ENCODE measurements around the gene PEX7. TPM values are rescaled to one million over a fixed set of nuclear protein-coding genes. Genes with fewer than 3 reads are reported as not detected.
"Not testable (repeated sequence)": the region's sequence is repeated elsewhere in the genome, so short reads cannot be mapped to it uniquely, and the experiment has no call there.

PEX7 gene
- total RNA-seq, 1 donor from 2014 or later: 2.5 TPM

DNA sequence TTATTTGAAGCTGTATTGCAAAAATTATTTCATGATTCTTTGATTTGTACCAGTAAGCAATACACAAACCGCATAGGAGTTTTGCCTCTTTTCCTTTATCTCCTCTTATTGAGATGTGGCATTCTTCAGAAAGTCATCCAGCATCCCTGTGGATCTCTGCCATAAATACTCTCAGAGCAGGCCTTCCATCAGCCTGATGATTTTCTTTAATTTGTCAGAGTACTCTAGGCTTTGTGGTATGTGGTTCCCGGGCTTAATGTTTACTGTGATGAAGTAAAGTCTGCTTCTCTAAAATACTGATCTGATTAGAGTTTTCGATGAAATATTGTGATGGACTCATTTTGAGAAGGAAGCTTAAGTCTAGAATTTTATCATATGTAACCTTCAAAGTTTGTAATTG lies 68.6 kb downstream of the PEX7 start:
- intact Hi-C loops (cut with micrococcal nuclease): no loop called here

DNA sequence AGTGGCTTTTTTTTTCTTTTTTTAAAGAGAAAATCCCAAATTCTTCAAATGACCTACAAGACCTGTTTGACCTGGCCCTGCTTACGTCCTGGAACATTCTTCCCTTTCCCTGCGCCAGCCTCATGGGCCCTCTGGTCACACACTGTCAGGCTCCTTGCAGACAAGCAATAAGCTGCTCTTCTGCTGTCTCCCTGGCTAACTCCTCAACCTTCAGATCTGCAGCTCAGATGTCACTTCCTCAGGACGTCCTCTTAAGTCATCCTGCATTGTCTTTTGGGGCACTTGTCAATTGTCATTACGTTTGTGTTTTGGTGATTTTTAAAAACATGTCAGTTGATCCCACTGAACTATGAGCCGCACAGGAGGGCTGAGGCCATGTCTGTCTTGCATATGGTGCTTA lies 70.8 kb downstream of the PEX7 start:
- intact Hi-C loops (cut with micrococcal nuclease): no loop called here

GRCh38 chr6:136895901-136896300 lies 73.5 kb downstream of the PEX7 start:
- intact Hi-C loops (cut with micrococcal nuclease): no loop called here

GRCh38 chr6:136897071-136897470 lies 74.7 kb downstream of the PEX7 start:
- intact Hi-C loops (cut with micrococcal nuclease): no loop called here

- intact Hi-C loops (cut with micrococcal nuclease): no loop called here
Observed at GRCh38 chr6:136901212-136901784, 78.9 kb downstream of the PEX7 start.

DNA sequence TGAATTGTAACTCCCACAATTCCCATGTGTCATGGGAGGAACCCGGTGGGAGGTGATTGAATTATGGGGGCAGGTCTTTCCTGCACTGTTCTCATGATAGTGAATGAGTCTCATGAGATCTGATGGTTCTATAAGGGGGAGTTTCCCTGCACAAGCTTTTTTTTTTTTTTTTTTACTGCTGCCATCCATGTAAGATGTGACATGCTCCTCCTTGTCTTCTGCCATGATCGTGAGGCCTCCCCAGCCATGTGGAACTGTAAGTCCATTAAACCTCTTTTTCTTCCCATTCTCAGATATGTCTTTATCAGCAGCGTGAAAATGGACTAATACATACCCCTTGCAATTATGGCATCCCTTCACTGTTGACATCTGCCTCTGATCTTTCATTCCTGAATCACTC lies 82.1 kb downstream of the PEX7 start:
- intact Hi-C loops (cut with micrococcal nuclease): not testable (repeated sequence)

- intact Hi-C loops (cut with micrococcal nuclease): no loop called here
Observed at GRCh38 chr6:136914947-136915346, 92.6 kb downstream of the PEX7 start.

GRCh38 chr6:136918706-136919105 lies 96.3 kb downstream of the PEX7 start:
- intact Hi-C loops (cut with micrococcal nuclease): no loop called here

DNA sequence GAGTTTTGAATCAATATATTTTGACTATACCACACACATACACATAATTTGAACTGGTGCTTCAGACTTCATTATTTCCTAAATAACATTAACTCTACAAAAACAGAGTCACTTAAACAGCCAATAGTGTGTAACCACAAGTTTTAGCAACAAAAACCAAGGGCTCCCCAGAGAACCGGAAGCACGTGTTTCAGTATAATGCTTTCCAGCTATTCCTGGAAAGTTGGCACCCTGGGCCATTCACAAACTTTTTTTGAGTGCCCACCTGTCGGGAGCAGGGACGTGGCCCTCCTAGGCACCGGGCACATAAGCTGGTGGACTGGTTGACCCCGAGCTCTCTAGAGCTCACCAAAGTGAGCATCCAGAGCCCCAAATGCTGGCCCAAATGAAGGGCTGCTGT lies 97.8 kb downstream of the PEX7 start:
- intact Hi-C loops (cut with micrococcal nuclease): loop anchor here (5.0 kb wide), 1 partner anchor 567 kb away; no protein-coding TSS in a partner anchor

DNA sequence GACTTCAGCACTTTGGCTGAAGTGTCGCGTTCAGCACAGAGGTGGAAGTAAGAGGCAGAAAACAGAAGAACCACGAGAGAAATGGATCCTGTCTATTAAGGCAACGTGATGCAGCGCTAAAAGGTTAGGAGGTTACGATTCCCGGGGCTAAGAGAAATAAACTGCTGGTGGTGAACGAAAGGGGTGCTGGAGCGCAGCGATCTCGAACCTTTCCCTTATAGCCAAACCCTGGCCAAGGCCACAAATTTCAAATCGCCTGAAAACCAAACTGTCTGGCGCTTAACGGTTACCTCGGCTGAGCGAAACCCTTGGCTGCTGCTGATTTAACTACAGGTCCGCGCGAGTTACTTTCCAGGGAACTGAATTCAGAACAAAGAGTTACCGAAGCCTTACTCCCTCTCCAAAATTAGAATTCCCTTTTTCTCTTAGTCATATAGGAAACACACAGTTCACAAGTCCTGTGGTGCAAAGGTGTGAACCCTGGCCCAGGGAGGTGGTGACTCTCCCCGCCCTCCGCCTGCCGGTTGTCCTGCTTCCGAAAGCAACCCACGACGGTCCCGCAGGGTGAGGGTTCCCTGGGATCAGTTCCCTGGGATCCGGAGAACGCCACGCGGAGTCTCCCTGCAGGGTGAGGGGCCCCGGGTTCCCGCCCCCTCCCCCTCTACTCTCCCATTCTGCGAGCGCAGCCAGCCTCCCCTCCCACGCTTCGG lies 98.4 kb downstream of the PEX7 start:
- intact Hi-C loops (cut with micrococcal nuclease): loop anchor here (5.0 kb wide), 1 partner anchor 566 kb away; no protein-coding TSS in a partner anchor

- intact Hi-C loops (cut with micrococcal nuclease): loop anchor here (5.0 kb wide), 1 partner anchor 566 kb away; no protein-coding TSS in a partner anchor
Observed at GRCh38 chr6:136921381-136921935, 99.1 kb downstream of the PEX7 start.

DNA sequence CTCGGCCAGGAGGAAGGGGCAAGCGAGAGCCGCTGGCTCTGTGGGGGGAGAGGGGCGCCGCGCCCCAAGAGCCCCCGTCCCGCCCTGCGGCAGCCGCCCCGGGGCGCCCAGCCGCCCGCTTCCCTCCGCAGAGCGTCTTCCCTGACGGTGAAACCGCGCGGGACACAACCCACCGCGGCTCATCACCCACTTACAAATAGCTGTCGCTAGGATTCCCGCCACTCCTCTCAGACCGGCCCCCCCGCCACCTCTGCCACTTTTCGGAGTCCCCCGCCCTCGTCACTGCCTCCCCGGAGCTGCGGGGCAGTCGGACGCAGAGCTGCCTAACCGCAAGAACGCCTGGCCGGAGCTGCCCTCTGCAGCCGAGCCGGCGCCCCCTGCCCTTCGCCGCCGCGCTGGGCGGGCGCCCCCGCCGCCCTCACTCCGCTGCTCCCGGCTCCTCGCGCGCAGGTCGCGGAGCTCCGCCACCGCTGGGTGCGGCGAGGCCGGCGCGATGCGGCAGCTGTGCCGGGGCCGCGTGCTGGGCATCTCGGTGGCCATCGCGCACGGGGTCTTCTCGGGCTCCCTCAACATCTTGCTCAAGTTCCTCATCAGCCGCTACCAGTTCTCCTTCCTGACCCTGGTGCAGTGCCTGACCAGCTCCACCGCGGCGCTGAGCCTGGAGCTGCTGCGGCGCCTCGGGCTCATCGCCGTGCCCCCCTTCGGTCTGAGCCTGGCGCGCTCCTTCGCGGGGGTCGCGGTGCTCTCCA lies 99.7 kb downstream of the PEX7 start, which contains the start of gene SLC35D3:
TSS of gene SLC35D3 (plus strand) at position 366 of the 749 bp plus-strand sequence. CDS start at position 494, 128 bp downstream.
- intact Hi-C loops (cut with micrococcal nuclease): loop anchor here (5.0 kb wide), 1 partner anchor 565 kb away; no protein-coding TSS in a partner anchor

- intact Hi-C loops (cut with micrococcal nuclease): loop anchor here (5.0 kb wide), 1 partner anchor 565 kb away; no protein-coding TSS in a partner anchor
Observed at GRCh38 chr6:136922685-136923006, 100.3 kb downstream of the PEX7 start.

- intact Hi-C loops (cut with micrococcal nuclease): loop anchor here (5.0 kb wide), 1 partner anchor 564 kb away; no protein-coding TSS in a partner anchor
Observed at GRCh38 chr6:136923116-136923953, 100.9 kb downstream of the PEX7 start.

- intact Hi-C loops (cut with micrococcal nuclease): loop anchor here (5.0 kb wide), 1 partner anchor 563 kb away; no protein-coding TSS in a partner anchor
Observed at GRCh38 chr6:136923954-136924673, 101.7 kb downstream of the PEX7 start.

GRCh38 chr6:136926383-136926782 lies 104.0 kb downstream of the PEX7 start:
- intact Hi-C loops (cut with micrococcal nuclease): no loop called here

GRCh38 chr6:136927292-136927691 lies 104.9 kb downstream of the PEX7 start:
- intact Hi-C loops (cut with micrococcal nuclease): no loop called here

DNA sequence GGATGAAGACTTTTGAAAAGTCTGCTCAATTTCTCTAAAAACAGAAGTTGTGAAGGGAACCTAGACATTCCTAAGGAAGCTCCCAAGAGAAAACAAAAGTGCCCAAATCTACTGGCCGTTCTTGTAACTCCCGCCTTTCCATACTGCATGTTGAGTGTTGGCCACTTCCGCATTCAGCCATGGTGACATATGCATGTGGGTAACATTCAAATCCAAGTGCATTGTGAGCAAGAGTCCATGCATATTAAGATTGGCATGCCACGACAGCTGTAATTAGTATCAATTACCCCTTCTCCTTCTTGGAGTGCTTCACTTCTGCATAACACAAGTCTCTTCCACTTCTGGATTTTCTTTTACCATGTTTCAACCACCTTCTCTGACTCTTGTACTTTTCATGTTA lies 108.1 kb downstream of the PEX7 start:
- intact Hi-C loops (cut with micrococcal nuclease): no loop called here

- intact Hi-C loops (cut with micrococcal nuclease): no loop called here
Observed at GRCh38 chr6:136932599-136932998, 110.2 kb downstream of the PEX7 start.

DNA sequence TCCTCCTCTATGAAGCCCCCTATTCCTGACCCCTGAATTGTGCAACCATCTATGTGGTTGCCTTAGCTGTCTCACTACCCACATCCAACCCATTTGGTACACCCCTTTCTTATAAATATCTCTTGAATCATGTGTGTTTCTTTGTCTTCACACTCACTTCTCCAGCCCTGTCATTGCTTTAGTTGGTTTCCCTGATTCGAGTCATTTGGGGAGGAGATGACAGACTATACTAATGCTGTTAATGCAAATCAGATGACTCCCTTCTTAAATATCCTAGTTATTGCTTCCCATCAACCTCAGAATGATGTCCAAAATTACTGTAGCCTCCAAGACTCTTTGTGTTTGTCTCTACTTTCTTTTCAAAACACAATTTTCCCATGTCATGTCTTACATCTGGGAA lies 122.7 kb downstream of the PEX7 start:
- intact Hi-C loops (cut with micrococcal nuclease): no loop called here
